ENCODE results near the gene DCTN4. TPM values are rescaled to one million over a fixed set of nuclear protein-coding genes. Genes with fewer than 3 reads are reported as not detected.
A peak's percentile ranks its signal among the peaks of the same experiment; 100 is the strongest.

Gene DCTN4
- total and polyA plus RNA-seq, 2 experiments from 2014 or later, result 15.4 to 41.8 TPM

GRCh38 chr5:150785950-150786349 is 27.1 kb upstream of the DCTN4 start:
- ATAC-seq (no peak), DNase-seq (ENCODE audit: low spot score) (no peak)
- no peaks in the 10 kb centered on the region for H3F3A ChIP-seq (replicated peaks; ENCODE audit: low read depth)
- Mint-ChIP-seq H3K36me3 (ENCODE audit: low read depth) (peaks cover 7% of the 10 kb centered on the region), H3K9me3 (peaks cover 6% of the 10 kb centered on the region; the same call in 2 of the 3 replicates), H3K27ac (no peak overlapping the region), H3K4me1 (peaks cover 36% of the 10 kb centered on the region), H3K27me3 (ENCODE audit: insufficient read depth, low read depth, poor library complexity) (peaks cover 1% of the 10 kb centered on the region), H3K4me3 (no peak overlapping the region)
- 0 out of 2 replicates have a peak, but pooled peaks cover 2% of the 10 kb centered on the region for H3K36me3 ChIP-seq (ENCODE audit: insufficient read depth)
- H3K9me2 ChIP-seq (ENCODE audit: insufficient read depth), result no peaks in the 10 kb centered on the region
- no peak overlapping the region for H3K4me3 ChIP-seq
- no peaks in the 10 kb centered on the region for H3K27me3 ChIP-seq (ENCODE audit: insufficient read depth)
- TF ChIP-seq NANOG (IDR thresholded peaks at IDR 0.05; ENCODE audit: borderline replicate concordance) (no peak), EZH2phosphoT487 (IDR thresholded peaks at IDR 0.05; ENCODE audit: unreplicated experiment) (no peak), CTCF (conservative IDR thresholded peaks at IDR 0.05; ENCODE audit: low read depth in 2 of 2) (no peak), POLR2AphosphoS5 (IDR thresholded peaks at IDR 0.05; ENCODE audit: low read depth) (no peak), ZNF331 (CRISPR knock-in tag; IDR thresholded peaks at IDR 0.05; ENCODE audit: low read depth) (no peak)
- TF ChIP-seq, protein P1, sequence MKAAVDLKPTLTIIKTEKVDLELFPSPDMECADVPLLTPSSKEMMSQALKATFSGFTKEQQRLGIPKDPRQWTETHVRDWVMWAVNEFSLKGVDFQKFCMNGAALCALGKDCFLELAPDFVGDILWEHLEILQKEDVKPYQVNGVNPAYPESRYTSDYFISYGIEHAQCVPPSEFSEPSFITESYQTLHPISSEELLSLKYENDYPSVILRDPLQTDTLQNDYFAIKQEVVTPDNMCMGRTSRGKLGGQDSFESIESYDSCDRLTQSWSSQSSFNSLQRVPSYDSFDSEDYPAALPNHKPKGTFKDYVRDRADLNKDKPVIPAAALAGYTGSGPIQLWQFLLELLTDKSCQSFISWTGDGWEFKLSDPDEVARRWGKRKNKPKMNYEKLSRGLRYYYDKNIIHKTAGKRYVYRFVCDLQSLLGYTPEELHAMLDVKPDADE (IDR thresholded peaks at IDR 0.05), result no peak
- no peak overlapping the region for H3K4me2 ChIP-seq
- no peak overlapping the region for H2AFZ ChIP-seq
- H4K20me1 ChIP-seq (replicated peaks; ENCODE audit: insufficient read depth), result peaks cover 3% of the 10 kb centered on the region; the same call in 1 of the 2 replicates
- peaks cover 13% of the 10 kb centered on the region; the same call in 1 of the 2 replicates for H3K4me1 ChIP-seq (ENCODE audit: insufficient read depth)
- peaks cover 18% of the 10 kb centered on the region; the same call in 1 of the 2 replicates for H3K79me2 ChIP-seq (replicated peaks; ENCODE audit: insufficient read depth)
- H3K27ac ChIP-seq (ENCODE audit: low read depth), result no peak overlapping the region

DNA sequence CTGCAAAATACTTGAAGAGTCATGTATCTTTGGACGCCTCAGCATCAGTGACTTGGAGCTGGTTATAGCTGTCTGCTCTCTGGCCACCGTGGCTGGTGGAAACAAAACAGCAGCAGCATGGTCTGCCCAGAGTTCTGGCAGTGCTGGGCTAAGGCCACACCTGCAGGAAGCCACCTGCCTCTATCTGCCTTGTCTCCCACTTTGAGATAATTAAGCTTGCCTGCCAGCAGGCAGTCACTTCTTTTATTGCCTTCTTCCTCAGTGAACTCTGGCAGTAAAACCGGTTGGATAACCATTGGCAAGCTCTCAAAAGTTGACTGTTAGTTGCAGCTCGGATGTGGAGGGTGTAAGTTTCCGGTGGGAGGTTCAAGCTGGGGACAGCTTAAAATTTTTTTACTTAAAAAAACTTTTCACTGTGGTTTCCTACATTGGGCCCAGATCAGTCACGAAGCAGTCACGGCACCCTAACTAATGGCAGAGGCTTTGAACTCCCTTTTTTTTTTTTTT is 24.7 kb upstream of the DCTN4 start:
- peaks cover 6% of the 10 kb centered on the region; the same call in 2 of the 3 replicates for H3K9me3 Mint-ChIP-seq
- peaks cover 6% of the 10 kb centered on the region for H3K27me3 ChIP-seq (ENCODE audit: insufficient read depth)
- H3K9me2 ChIP-seq (ENCODE audit: insufficient read depth), result no peaks in the 10 kb centered on the region
- H3K27ac Mint-ChIP-seq, result no peak overlapping the region
- H3F3A ChIP-seq (replicated peaks; ENCODE audit: low read depth), result no peaks in the 10 kb centered on the region
- H3K36me3 ChIP-seq (ENCODE audit: insufficient read depth), result 0 out of 2 replicates have a peak, but pooled peaks cover 2% of the 10 kb centered on the region
- H4K20me1 ChIP-seq (replicated peaks; ENCODE audit: insufficient read depth), result no peaks in the 10 kb centered on the region
- H3K36me3 Mint-ChIP-seq (ENCODE audit: low read depth), result peaks cover 7% of the 10 kb centered on the region
- TF ChIP-seq REST (IDR thresholded peaks at IDR 0.05; ENCODE audit: unreplicated experiment) (no peak), ZNF462 (CRISPR knock-in tag; IDR thresholded peaks at IDR 0.05) (peak; percentile 20; the same call in 1 of the 2 replicates)
- DNase-seq (ENCODE audit: low spot score) (peak; percentile 48), ATAC-seq (peak; percentile 12)
- peaks cover 18% of the 10 kb centered on the region; the same call in 1 of the 2 replicates for H3K79me2 ChIP-seq (replicated peaks; ENCODE audit: insufficient read depth)
- H3K4me3 ChIP-seq, result no peak overlapping the region
- H3K27ac ChIP-seq (ENCODE audit: low read depth), result no peak overlapping the region; the same call in 1 of the 2 replicates
- no peak overlapping the region for H2AFZ ChIP-seq
- no peak overlapping the region; the same call in 2 of the 3 replicates for H3K4me3 Mint-ChIP-seq
- peaks cover 3% of the 10 kb centered on the region for H3K27me3 Mint-ChIP-seq (ENCODE audit: insufficient read depth, low read depth, poor library complexity)
- peaks cover 34% of the 10 kb centered on the region for H3K4me1 Mint-ChIP-seq
- 0 out of 2 replicates have a peak overlapping the region, but pooled peaks have one; percentile 35 for H3K4me2 ChIP-seq
- peaks cover 10% of the 10 kb centered on the region; the same call in 1 of the 2 replicates for H3K4me1 ChIP-seq (ENCODE audit: insufficient read depth)
